GM15510 (cell line): ENCODE results near the gene SPTLC3.

ENCODE experiments used
- POLR2A ChIP-seq: IDR thresholded peaks from 3 replicates; pipeline ENCODE4 v1.6.1; 2011; ENCODE audit warnings: borderline replicate concordance; ENCODE audit not compliant: insufficient read length; ENCODE audit errors: extremely low read depth

Gene SPTLC3

GRCh38 chr20:13149371-13150105 lies 140.8 kb downstream of the SPTLC3 start:
- TF ChIP-seq POLR2A, result no peak

- TF ChIP-seq POLR2A, result no peak
Observed at GRCh38 chr20:13158369-13158768, 149.6 kb downstream of the SPTLC3 start.

GRCh38 chr20:13159889-13160288 lies 151.1 kb downstream of the SPTLC3 start:
- TF ChIP-seq POLR2A, result no peak

DNA sequence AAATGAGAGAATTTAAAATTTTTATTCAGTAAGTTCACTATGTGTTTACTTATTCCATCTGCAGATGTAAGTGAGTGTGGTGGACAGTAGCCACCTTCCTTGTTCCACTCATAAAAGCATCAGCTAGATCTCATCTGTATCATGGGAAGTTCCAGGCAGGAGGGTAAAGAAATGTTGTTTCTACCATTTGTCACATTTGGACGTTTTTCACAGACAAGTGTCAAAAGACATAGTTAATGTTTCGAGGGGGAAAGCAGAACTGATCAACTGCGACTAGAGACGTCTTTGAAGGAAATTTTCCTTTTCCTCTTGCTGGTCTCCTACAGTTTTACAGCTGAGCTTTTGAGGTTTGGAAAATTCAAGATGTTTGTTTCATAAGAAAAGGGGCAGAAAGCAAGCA lies 156.4 kb downstream of the SPTLC3 start:
- no peak for TF ChIP-seq POLR2A

GRCh38 chr20:13166011-13166410 lies 157.2 kb downstream of the SPTLC3 start:
- TF ChIP-seq POLR2A, result no peak

DNA sequence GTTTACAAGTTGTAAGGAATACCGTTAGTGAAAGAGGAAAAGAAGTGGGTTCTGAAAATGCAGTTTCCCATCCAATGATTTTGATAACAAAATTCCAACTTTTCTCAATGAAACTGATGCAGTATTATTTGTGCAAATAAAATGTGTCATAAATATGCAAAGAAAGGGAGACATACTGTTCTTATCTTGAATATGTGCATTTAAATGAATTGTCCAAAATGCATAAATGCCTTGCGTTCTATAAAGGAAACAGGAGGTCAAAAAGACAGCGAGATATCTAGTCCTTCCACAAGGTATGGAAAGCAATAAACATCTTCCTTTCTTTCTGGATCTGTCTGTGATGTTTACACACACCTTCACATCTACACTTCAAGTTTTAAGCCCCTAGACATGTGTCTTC lies 157.7 kb downstream of the SPTLC3 start:
- TF ChIP-seq POLR2A, result no peak

GRCh38 chr20:13169086-13169485 lies 160.3 kb downstream of the SPTLC3 start:
- TF ChIP-seq POLR2A, result no peak

DNA sequence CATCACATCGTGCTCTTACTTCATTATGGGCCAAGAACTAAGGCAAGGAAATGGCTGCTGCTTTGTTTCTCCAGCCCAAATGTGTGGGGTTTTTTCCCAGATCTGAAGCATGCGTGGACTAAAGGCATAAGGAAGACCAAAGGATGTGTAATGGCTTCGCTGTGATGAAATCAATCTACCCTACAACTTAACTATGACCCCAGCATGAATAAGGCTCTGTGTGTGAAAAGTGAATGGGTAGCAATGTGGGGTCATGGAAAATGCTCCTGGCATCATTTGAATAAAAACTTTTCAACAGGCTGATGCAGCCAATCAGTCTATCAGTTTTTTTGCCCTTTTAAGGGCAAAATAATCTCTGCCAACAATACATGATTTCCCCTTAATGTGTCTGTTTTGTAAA lies 162.0 kb downstream of the SPTLC3 start:
- no peak for TF ChIP-seq POLR2A

DNA sequence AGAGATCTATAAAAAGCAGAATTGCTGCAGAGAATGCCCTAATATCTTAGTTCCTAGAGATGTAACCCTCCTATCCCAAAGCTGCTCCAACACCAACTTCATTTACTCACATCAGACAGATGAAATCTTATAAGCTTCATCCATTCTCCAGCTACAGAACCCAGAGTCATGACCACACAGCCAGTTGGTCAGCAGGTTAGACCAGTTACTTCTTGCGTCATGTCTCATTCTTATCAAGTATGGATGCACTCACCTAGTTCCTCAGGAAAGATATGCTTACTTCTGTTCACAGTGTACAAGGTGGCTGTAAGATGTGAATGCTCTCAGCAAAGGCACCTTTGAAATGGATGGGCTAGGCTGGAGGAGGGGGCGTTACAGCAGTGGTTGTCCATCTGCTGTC lies 164.4 kb downstream of the SPTLC3 start:
- no peak for TF ChIP-seq POLR2A

DNA sequence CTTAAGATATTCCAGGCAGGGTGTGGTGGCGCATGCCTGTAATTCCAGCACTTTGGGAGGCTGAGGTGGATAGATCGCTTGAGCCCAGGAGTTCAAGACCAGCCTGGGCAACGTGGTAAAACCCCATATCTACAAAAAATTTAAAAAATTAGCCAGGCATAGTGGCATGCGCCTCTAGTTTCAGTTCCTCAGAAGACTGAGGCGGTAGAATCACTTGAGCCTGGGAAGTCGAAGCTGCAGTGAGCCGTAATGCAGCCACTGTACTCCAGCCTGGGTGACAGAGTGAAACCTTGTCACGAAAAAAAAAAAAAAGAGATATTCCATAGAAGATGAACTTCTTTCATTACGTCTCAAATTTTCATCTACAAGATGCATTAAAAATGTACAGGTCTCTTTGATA lies 165.6 kb downstream of the SPTLC3 start:
- TF ChIP-seq POLR2A, result no peak

GRCh38 chr20:13180986-13181889 lies 172.5 kb downstream of the SPTLC3 start:
- no peak for TF ChIP-seq POLR2A

DNA sequence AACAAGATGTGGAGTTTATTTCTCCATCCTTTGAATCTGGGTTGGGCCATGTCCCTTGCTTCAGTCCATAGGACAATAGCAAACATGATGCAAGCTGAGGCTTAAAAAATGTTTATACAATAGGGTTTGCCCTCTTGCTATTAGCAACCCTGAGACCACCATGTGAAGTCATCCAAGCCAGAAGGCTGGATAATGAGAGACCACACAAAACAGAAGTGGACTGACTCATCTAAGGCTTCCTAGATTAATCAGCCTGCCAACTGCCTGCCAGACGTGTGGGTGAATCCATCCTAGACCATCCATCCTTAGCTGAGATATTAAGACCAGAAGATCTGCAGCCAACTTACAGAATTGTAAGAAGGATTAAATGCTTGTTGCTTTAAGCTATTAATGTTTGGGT lies 174.2 kb downstream of the SPTLC3 start:
- no peak for TF ChIP-seq POLR2A

DNA sequence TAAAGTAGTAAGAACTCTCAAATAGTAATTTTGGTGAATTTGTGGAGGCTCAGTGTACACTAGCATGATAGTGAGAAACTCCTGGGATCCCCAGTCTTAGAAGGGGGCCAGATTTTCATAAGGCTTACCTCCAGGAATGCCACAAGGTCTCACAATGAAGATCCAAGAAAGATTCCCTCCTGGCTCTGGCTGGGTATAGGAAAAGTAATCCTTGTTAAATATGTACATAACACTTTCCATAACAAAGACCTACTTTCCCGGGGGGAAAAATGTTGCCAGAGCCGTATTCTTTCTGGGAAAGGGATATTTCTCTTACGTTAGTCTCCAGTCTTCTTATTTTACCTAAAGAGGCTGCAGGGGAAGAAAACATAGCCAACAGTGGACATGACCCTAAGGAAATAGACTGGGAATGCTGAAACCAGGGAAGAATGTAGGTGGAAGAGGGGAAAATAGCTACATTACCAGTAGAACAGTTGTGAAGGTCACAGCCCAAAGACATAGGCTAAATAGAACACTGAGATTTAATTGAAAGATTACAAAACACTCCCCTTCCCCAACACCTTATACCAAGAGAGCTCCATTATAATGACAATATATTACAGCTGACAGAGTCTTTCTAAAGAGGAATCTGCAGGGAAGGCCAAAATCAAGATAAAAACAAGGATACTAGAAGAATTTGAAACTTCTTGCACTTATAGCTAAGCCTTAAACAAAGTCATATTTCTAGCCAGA lies 177.4 kb downstream of the SPTLC3 start:
- no peak for TF ChIP-seq POLR2A

DNA sequence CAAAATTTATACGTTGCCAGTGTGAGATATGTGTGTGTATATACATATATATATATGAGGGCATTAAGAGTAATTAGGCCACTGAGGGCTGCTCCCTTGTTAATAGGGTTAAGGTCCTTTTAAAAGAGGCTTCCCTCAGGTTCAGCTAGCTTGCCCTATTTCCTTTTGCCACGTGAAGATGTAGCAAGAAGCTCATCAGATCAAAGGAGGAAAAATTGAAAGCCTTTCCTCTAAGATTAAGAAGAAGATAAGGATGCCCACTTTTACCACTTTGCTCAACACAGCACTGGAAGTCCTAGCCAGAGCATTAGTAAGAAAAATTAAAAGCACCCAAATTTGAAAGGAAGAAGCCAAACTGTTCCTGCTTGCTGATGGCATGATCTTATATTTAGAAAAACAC lies 179.1 kb downstream of the SPTLC3 start:
- no peak for TF ChIP-seq POLR2A

GRCh38 chr20:13199279-13199678 lies 190.5 kb downstream of the SPTLC3 start:
- TF ChIP-seq POLR2A, result no peak

- no peak for TF ChIP-seq POLR2A
Observed at GRCh38 chr20:13200767-13201500, 192.2 kb downstream of the SPTLC3 start.

- TF ChIP-seq POLR2A, result no peak
Observed at GRCh38 chr20:13202565-13202964, 193.8 kb downstream of the SPTLC3 start.
